GM12891 (cell line): Measurements from ENCODE around the gene NLRP6.

Experiments used
- POLR2AphosphoS5 ChIP-seq: IDR thresholded peaks from 2 replicates; pipeline ENCODE4 v1.6.1; 2011; ENCODE audit warnings: low read depth, low read length, control low read depth
- TAF1 ChIP-seq: IDR thresholded peaks from 2 replicates; pipeline ENCODE4 v1.6.1; 2011; ENCODE audit warnings: low read depth, low read length, control low read depth

DNA sequence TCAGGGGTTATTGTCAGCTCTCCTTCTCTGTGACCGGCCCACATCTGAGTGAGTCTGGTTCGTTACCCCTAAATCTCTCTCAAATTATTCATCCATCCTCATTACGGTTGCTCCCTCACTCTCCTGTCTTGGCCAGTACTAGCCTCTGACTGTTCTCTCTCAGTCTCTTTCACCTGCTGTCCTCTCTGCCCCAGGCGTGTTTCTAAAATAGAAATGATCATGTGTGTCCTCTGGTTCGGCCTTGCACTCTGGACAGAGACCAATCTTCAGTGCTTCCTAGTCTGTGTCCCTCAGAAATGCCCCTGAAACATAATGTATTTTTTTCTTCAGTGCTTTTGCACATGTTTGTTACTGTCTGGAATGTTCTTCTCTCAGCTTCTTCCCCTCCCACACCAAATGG lies 36.6 kb upstream of the NLRP6 start:
- TF ChIP-seq TAF1 (no peak), POLR2AphosphoS5 (no peak)
